Posterior vena cava (tissue), 2 donors: ENCODE measurements around the gene ZNF598. TPM values are rescaled to one million over a fixed set of nuclear protein-coding genes. Genes with fewer than 3 reads are reported as not detected.

Experiments
- DNase-seq: peaks from one replicate; pipeline ENCODE4 v3.0.0-alpha.2; 2020; ENCODE audit warnings: low spot score
- intact Hi-C, 2 donors: fragments of 100-400 bp; cut with DNase I; formaldehyde crosslinking; loops; one replicate each; pipeline versions ENCODE4 v1.14.1 to v1.14.2; 2022 to 2023
- total RNA-seq, 2 donors: library from RNA; stranded (reverse); fragmentation: NEBNext Ultra II Directional; extraction: Animal tissue kit (Norgen Biotek cat#: 25700); gene quantifications; one replicate each; pipeline ENCODE4 v1.2.1, GENCODE V29; 2021
- donor health status: DM: yes; HTN: yes; CAD: no.
- donor health status: DM: yes; HTN: yes; CAD: no.

ZNF598 gene
- total RNA-seq, 2 donors from 2014 or later, result 29.4 to 38.7 TPM

DNA sequence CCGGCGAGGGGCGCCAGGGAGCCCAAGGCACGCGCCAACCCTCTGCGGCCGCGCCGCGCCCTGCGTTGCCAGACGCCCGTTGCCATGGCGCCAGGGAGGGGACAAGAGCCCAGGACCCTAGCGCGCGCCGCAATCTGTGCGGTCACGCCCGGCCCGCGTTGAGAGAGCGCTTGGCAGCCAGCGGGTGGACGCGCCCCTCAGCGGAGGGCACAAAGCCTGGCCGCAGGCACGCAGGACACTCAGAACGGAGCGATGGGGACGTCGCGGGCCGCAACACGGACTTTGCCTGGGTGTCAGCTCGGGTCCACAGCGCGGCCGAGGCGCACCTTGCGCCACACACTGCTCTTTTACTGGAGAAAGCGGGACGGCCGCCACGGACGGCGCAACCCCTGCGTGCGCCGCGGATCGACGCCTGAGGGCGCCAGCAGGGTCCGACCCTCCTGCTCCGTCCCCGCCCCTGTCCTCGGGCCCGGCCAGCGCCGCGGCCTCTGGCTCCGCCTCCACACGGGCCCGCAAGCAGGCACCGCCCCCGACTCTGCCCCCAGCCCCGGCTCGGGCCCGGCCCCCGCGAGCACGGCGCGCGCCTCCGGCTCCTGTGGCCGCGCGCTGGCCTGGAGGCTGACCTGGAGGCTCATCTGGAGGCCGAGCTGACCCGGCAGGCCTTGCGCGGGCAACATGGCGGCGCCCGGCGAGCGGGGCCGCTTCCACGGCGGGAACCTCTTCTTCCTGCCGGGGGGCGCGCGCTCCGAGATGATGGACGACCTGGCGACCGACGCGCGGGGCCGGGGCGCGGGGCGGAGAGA is 25.9 kb downstream of the ZNF598 start, which contains the start of gene GFER:
Gene GFER (plus strand): TSS at position 650 of the 803 bp plus-strand sequence. CDS start 26 bp downstream, at position 676.
- peak; percentile 97 for DNase-seq
- intact Hi-C loops, result no loop called here

DNA sequence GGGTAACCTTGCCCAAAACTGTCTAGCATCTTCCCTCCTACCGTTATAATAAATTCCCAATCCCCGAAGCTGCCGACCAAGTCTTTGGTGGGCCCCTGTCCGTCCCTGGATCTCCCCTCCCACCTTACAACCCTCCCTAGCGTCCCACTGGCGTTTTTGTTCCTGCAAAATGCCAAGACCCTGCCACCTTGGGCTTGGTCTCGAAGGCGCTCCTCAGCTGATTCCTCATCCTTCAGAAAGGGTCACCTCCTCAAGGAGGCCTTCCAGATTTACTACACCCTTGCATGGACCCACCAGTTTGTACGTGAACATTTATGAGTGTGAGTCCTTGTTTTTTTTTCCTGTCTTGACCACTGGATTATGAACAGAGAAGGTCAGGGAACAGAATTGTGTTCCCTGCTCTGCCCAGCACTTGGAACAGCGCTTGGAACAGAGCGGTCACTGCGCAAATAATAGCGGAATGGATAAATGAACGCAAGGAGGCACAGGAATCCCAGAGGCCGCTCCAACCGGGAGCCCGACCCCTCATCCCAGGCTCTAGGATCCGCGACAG is 26.6 kb downstream of the ZNF598 start:
- intact Hi-C loops, result no loop called here
- no peak for DNase-seq

DNA sequence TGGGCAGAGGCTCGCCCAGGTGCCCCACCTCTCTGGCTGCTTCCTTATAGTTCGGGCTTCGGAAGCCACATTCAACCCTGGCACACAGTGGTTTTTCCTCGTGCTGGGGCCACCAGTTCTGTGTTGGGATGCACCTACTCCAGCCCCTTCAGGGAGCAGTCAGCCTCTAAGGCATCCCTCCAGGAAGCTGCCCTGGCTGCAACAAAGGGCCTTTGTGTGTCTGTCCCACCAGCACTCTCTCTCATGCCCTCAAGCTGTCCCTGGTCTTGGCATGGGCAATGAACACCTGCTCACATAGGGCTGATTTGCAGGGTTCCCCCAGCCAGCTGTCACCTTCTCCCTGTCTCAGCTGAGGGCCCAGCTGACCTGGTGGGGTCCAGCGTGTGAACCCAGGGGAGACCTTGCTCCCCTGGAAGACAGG is 27.6 kb downstream of the ZNF598 start:
- intact Hi-C loops, result no loop called here
- no peak for DNase-seq

DNA sequence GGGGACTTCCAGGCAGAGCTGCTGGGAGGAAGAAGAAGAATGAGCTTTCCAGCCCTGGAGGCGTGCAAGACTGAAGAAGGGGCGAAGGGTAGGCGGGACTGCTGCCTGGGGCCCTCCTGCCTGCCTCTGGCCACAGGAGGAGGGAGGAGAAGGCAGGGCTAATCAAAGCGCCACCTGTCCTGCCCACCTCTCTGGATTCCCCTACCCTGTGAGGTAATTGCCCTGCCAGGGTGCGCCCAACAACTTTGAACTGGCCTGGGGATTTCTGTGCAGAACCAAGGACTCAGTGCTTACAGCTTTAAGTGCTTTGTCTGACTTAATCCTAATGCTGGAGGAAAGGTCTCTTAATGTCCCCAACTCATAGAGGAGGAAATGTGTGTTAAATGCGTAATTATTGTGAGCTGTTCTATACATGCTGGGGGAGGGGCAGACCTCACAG is 28.2 kb downstream of the ZNF598 start, which contains the start of gene NOXO1:
Gene NOXO1 (minus strand): TSS at position 72 of the 439 bp plus-strand sequence. CDS start 290 bp downstream, outside the sequence.
- intact Hi-C loops, result no loop called here
- no peak for DNase-seq

DNA sequence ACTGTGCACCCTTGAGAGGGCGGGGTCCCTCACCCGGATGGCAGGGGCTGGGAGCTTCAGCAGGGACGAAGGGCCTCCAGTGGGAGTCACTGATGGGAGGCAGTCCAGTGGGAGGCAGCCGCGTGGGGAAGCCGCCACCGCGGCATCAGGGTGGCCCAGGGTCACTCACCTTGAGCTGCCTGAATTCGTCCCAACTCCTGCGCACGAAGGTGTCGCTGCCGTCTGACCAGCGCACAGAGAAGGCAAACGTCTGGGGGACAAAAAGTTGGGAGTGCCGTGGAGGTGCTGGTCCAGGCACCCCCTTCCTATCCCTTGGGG is 28.9 kb downstream of the ZNF598 start:
- DNase-seq, result no peak
- intact Hi-C loops, result no loop called here

DNA sequence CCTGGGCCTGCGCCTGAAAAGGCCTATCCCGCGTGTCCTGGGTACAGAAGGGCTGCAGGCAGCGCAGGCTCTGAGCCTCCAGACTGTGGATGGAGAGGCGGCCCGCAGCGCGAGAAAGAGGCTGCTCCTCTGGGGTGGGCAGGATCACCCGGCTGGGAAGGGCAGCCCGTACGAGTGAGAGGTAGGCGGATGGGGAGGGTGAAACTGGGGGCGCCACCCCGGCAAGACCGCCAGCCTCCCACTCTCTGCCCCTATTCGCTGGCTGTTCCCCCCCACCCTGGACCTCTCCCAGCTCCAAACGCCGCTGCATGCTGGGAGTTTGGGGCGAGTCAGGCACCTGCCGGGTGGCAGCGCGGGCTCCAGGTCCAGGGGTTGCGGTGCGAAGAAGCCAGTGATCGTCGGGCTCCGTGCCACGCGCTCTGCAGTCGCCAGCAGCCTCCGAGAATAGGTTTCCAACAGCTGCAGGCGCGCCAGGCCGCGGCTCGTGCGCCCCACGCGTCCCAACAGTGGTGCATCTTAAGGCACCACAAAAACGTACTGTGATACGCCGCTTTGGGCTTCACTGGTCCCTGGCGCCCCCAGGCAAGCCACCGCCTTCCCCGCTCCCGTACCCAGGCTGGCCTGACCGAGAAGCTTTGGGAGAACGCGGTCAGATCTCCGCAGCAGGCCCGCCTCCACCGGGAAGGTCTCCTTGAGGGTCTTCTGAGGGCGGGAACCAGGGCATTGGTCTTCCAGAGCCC is 29.4 kb downstream of the ZNF598 start:
- intact Hi-C loops, result no loop called here
- no peak for DNase-seq

DNA sequence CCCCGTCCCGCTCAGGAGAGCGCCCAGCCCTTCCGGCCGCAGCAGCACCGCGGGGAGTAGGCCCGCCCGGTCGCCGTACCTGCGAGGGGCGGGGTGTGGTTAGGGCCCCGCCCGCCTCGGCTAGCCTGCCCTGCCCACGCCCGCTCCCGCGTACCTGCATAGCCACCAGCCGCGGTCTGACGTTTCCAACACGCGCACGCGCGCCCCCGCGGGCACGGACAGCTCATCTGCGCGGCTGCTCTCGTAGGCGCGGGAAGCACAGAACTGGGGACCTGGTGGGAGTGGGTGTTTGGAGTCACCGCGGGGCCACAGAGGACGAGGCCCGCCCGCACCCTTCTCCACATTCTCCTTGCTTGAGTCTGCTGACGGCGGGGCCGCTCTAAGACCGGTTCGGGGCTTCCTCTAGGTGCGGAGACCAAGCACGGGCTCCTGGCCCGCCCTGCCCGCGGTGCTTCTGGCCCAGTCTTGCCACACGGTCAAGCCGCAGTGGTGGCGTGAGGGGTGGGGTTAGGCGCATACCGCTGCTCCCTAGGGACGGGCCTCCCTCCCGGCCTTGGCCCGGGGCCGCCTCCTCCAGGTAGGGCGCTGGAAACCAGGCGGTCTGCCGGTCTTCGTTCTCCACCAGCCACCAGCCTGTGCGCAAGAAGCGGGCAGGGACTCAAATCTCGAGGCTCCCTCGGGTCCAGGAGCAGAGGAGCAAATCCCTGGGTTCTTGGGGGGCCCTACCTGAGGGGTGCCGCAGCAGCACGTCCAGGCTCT is 30.2 kb downstream of the ZNF598 start:
- intact Hi-C loops, result no loop called here
- DNase-seq, result no peak

DNA sequence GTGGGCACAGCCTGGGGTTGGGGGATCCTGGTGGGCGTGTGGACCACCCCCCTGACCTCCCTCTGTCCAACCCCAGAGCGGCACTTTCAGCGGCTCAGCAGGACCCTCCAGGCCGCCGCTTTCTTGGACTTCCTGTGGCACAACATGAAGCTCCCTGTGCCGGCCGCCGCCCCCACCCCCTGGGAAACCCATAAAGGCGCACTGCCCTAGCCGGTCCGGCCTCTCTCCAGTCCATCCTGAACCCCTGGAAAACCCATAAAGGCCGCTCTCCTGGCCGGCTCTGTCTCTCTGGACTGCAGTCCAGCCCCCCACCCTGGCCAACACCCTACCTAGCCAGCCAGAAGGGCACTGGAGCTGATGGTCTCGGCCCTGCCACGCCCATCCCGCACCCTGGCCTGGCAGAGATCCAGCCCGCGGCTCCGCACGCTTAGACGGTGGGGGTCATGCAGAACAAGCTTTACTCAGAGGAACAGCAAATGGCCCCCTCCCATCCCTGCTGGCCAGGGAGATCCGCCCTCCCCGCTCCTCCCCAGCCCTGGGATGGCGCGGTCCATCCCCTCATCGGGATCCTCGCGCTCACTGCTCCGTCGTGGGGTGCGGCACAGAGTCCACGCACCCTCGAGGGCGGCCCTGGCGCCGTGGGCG is 31.0 kb downstream of the ZNF598 start:
- DNase-seq, result no peak
- intact Hi-C loops, result no loop called here

DNA sequence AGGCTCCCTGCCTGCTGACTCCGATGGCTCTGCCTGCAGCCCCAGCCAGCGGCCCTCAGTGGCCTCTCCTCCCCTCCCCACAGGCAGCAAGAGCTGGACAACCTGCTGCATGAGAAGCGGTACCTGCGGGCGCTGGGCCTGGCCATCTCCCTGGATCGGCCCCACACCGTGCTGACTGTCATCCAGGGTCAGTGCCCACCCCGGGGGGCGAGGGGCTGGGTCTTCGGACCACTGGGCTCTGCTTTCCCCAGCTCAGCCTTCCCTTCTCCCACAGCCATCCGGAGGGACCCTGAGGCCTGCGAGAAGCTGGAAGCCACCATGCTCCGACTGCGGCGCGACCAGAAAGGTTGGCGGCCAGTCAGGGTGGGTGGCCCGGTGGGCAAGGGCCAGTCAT is 31.7 kb downstream of the ZNF598 start:
- intact Hi-C loops, result no loop called here
- no peak for DNase-seq

DNA sequence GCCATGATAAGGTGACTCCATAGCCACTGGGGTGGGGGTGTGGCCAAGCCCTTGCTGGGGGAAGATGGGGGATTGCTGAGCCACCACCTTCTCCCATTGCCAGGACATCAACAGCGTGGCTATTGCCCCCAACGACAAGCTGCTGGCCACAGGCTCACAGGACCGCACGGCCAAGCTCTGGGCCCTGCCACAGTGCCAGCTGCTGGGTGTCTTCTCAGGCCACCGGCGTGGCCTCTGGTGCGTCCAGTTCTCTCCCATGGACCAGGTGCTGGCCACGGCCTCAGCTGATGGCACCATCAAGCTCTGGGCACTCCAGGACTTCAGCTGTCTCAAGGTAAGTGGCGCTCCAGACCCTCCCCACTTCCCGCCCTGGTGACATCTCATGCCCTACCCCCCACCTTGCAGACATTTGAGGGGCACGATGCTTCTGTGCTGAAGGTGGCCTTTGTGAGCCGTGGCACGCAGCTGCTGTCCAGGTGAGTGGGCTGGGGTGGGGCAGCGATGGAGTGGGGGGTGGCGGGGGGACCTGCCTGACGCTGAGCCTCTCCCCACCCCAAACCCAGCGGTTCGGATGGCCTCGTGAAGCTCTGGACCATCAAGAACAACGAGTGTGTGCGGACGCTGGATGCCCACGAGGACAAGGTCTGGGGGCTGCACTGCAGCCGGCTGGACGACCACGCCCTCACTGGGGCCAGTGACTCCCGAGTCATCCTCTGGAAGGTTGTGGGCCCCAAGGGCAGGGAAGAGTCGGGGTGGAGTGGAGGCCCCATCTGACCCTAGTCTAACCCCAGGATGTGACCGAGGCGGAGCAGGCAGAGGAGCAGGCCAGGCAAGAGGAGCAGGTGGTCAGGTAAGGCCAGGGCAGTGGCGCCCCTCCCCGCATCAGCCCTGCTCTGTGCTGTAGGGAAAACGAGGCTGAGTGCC is 32.4 kb downstream of the ZNF598 start:
- no peak for DNase-seq
- intact Hi-C loops, result no loop called here

DNA sequence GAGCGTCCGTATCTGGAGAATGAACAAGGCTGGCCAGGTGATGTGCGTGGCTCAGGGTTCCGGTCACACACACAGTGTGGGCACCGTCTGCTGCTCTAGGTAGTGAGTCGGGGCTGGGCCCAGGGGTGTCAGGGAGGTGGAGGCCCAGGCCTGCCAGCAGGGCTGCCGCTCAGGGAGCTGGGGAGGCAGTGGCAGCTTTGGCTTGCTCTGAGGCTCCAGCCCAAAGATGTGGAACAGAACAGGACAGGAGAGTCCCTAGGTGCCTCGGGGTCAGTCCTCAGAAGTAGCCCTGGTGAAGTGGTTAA is 33.5 kb downstream of the ZNF598 start:
- no peak for DNase-seq
- intact Hi-C loops, result no loop called here

DNA sequence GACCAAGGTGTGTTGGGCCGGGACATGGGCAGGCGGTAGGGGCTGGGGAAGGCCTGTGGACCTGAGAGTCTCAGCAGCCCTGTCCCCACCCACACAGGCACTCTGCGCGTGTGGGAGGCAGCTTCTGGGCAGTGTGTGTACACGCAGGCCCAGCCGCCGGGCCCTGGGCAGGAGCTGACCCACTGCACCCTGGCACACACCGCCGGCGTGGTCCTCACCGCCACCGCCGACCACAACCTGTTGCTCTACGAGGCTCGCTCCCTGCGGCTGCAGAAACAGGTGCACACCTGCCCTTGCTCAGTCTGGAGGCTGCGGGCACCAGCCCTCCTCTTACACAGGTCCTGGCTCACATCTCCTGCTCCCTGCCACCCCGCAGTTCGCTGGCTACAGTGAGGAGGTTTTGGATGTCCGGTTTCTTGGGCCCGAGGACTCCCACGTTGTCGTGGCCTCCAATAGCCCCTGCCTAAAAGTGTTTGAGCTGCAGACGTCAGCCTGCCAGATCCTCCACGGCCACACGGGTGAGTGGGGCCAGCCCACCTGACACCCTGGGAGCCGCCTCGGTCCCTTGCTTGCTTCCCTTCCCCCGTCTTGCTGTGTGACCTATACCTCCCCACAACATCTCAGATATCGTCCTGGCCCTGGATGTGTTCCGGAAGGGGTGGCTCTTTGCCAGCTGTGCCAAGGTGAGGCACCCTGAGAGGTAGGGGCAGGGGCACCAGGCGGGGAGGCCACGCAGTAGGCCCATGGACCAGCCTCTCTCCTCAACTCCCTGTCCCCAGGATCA is 34.0 kb downstream of the ZNF598 start:
- intact Hi-C loops, result no loop called here
- DNase-seq, result no peak

DNA sequence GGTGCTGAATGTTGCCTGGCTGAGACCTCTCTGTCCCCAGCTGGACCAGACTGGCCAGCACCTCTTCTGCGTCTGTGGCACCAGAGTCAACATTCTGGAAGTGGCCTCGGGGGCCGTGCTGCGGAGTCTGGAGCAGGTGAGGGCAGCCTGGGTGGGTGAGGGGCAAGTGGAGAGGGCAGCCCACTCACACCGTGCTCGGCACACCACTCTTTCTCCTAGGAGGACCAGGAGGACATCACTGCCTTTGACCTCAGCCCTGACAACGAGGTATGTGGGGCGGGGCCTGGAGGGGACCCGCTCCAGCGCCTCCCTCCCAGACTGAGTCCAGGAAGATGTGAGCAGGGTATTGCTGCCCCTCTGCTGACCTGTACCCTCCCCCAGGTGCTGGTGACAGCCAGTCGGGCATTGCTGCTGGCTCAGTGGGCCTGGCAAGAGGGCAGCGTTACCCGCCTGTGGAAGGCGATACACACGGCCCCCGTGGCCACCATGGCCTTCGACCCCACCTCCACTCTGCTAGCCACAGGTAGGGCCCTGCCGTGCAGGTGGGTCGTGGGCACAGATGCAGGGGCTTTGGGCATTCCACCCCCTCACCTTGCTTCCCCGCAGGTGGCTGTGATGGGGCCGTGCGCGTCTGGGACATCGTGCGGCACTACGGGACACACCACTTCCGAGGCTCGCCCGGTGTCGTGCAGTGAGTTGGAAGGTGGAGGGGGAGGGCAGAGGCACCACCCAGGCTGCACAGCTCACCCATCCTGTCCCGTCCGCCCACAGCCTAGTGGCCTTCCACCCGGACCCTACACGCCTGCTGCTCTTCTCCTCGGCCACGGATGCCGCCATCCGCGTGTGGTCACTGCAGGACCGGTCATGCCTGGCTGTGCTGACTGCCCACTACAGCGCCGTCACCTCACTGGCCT is 35.2 kb downstream of the ZNF598 start:
- DNase-seq, result no peak
- intact Hi-C loops, result no loop called here

DNA sequence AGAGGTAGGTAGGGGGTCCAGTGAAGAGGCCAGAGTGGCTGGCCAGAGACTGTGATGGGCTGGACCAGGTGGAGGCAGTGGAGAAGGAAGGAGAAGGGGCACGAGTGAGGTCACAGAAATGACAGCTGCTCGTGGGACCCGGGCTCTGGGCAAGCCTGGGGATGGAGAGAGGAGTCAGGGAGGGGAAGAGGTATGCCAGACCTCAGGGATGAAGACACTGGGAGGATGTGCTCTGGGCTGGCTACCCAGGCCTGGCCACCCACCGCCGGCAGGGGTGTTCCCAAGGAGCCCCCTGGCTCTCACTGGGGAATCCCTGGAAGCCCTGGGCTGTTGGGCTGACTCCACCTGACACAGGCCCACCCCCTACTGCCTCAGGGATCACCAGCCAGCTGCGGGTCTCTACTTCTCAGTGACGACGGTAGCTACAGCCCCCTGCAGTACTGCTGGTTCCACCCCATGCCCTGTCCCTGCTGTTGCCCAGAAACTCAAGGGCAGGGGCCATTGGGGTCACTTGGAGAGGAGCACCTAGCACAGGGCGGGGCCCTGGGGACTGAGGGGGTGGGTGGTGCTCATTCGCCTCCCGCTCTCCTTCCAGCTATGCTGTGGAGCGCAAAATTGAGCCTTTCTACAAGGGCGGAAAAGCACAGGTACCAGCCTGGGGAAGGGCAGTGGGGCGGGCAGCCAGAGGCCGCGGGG is 36.0 kb downstream of the ZNF598 start:
- intact Hi-C loops, result no loop called here
- no peak for DNase-seq

DNA sequence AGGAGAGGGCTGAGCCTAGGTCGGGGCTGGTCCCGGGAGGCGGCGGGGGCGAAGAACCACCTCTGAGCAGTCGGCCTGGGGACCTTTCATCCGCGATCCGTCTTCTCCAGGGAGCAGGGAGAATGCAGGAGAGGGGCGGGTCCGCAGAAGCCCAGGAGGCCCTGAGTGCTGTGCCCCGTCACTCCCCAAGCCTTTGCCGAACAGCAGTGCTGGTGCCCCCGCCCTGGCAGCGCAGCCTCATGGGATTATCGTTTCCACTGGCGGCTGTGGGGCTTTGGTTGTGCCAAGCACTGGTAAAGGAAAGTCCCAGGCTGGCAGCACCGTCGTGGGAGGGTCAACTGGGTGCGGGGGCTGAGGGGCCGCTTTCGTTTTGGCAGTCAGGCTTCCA is 37.1 kb downstream of the ZNF598 start:
- intact Hi-C loops, result no loop called here
- no peak for DNase-seq
